ENCODE results near the gene SPC24.
"Not testable (repeated sequence)": the region's sequence is repeated elsewhere in the genome, so short reads cannot be mapped to it uniquely, and the experiment has no call there.

The SPC24 gene

DNA sequence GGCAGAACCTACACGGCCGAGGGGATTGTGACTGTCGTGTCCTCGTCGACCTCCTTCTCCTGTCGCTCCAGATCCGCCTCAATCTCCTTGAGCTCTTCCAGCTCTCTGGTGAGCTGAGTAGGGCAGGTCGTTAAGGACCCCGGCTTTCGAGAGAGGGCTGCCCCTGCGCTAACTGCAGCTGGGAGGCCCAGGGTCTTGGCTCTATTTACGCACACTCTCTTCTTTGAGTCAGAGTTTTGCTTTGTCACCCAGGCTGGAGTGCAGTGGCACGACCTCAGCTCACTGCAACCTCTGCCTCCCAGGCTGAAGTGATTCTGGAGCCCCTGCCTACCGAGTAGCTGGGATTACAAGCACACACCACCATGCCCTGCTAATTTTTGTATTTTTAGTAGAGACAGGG is 7.6 kb downstream of the SPC24 start:
- TF ChIP-seq TARDBP (IDR thresholded peaks at IDR 0.05) (no peak), ARNT (IDR thresholded peaks at IDR 0.05) (no peak), CTBP1 (IDR thresholded peaks at IDR 0.05; ENCODE audit: borderline replicate concordance) (no peak)
- CTCF ChIA-PET = no interaction called here
- POLR2A ChIA-PET = no interaction called here

DNA sequence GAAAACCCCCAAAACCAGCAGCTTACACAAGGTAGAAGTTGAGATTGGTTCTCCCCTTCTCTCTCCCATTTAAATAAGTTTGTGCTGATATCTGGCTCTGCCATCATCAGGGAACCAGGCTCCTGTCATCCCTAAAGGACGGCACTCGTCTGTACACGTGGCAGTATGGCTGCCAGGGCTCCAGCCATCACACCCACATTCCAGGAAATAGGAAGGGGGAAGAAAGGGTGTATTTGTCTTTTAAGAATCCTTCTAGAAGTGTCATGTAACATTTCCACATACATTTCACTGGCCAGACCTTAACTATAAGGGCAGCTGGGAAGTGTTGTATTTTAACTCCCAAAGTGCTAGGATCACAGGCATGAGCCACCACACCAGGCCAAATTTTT is 10.1 kb downstream of the SPC24 start:
- TF ChIP-seq ARNT (IDR thresholded peaks at IDR 0.05) = no peak
- TF ChIP-seq FOXK2 (IDR thresholded peaks at IDR 0.05) = no peak
- no peak for TF ChIP-seq BHLHE40 (IDR thresholded peaks at IDR 0.05; ENCODE audit: borderline replicate concordance)
- TF ChIP-seq TARDBP (IDR thresholded peaks at IDR 0.05) = no peak
- TF ChIP-seq L3MBTL2 (conservative IDR thresholded peaks at IDR 0.05) = no peak
- TF ChIP-seq NFRKB (IDR thresholded peaks at IDR 0.05) = no peak
- no peak for TF ChIP-seq LEF1 (IDR thresholded peaks at IDR 0.05; ENCODE audit: borderline replicate concordance)
- no peak for TF ChIP-seq CTBP1 (IDR thresholded peaks at IDR 0.05; ENCODE audit: borderline replicate concordance)
- TF ChIP-seq ZNF384 (IDR thresholded peaks at IDR 0.05) = no peak
- TF ChIP-seq SP1 (IDR thresholded peaks at IDR 0.05) = no peak
- TF ChIP-seq SUZ12 (IDR thresholded peaks at IDR 0.05) = no peak
- ChIA-PET POLR2A (interaction anchor here (2.9 kb wide), 1 partner anchor 10 kb away, joined by 26 read pairs; the partner anchor contains the start of gene SPC24), CTCF (no interaction called here)
- DNase-seq (ENCODE audit: extremely low spot score) = no peak

More for the DNA sequence above, 7.6 kb downstream of the SPC24 start:
- DNase-seq (ENCODE audit: extremely low spot score) = no peak

DNA sequence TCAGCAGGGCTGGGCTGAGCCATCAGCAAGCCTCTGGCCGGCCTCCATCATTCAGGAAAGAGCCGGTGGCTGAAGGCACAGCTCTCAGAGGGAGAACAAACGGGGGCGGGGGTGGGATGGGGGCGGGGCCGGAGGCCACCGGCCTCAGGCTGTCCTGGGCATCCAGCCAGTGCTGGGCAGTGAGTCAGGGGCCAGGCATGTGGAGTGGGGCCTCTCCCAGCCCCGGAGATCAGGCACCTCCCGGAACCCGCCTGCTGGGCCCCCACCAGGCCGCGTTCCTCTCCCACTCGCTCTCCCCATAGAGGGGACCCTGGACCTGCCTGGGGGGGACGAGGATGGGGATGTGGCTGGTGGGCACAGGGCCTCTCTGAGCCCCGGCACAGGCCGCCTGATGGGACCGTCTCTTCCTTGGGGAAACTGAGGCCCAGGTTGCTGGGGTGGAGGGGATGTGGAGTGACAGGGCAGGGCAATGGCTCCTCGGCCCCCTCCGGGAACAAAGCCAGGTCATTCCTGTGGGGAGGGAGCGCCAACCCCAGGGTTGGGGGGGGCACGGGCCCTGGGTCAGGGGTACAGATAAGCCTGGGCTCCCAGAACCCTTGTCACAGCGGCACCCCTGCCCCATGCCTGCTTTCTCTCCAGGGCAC is 12.9 kb downstream of the SPC24 start:
- CTCF ChIA-PET = no interaction called here
- POLR2A ChIA-PET = interaction anchor here (2.9 kb wide), 1 partner anchor 13 kb away, joined by 26 read pairs; the partner anchor contains the start of gene SPC24
- DNase-seq (ENCODE audit: extremely low spot score) = peak; percentile 17
- no peak for TF ChIP-seq ZNF384 (IDR thresholded peaks at IDR 0.05)

DNA sequence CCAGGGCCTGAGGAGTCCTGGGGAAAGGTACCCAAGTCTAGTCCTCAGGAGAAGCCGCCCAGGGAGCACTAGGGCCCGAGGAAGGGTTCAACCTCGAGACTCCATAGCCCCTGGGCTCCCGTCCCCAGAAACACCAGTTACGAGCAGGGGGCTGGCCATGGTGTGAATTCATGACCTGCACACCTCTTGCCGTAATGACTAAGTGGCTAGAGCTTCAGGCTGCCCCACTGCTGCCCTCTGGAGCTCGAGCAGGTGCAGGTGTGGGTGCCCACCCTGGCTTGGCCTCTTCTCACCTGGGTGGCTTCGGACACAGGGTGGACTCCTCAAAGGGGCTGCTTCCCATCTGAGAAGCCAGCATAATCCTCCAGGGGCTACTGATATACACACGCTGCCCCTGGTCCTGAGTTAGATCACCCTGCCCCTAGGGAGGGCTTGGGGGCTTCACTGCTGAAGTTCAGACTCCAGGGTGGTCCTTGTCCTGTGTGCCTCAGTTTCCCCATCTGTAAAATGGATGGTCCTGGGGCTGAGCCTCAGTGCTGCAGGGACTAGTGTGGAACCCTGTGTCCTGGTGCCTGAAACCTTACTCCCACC is 13.6 kb downstream of the SPC24 start:
- CTCF ChIA-PET = no interaction called here
- POLR2A ChIA-PET = no interaction called here
- DNase-seq (ENCODE audit: extremely low spot score) = no peak
- TF ChIP-seq FOXA1 (IDR thresholded peaks at IDR 0.05) (no peak), LEF1 (IDR thresholded peaks at IDR 0.05; ENCODE audit: borderline replicate concordance) (no peak), ELF4 (IDR thresholded peaks at IDR 0.05) (no peak), CTBP1 (IDR thresholded peaks at IDR 0.05; ENCODE audit: borderline replicate concordance) (no peak), SP1 (IDR thresholded peaks at IDR 0.05) (no peak), TARDBP (IDR thresholded peaks at IDR 0.05) (no peak), HDGF (IDR thresholded peaks at IDR 0.05; ENCODE audit: borderline replicate concordance) (no peak), L3MBTL2 (conservative IDR thresholded peaks at IDR 0.05) (no peak), BHLHE40 (IDR thresholded peaks at IDR 0.05; ENCODE audit: borderline replicate concordance) (no peak), FOXM1 (IDR thresholded peaks at IDR 0.05; ENCODE audit: borderline replicate concordance) (no peak), ARNT (IDR thresholded peaks at IDR 0.05) (no peak), ZNF384 (IDR thresholded peaks at IDR 0.05) (no peak), FOXK2 (IDR thresholded peaks at IDR 0.05) (no peak), SUZ12 (IDR thresholded peaks at IDR 0.05) (no peak), NFRKB (IDR thresholded peaks at IDR 0.05) (no peak)
- TF ChIP-seq, protein P1, sequence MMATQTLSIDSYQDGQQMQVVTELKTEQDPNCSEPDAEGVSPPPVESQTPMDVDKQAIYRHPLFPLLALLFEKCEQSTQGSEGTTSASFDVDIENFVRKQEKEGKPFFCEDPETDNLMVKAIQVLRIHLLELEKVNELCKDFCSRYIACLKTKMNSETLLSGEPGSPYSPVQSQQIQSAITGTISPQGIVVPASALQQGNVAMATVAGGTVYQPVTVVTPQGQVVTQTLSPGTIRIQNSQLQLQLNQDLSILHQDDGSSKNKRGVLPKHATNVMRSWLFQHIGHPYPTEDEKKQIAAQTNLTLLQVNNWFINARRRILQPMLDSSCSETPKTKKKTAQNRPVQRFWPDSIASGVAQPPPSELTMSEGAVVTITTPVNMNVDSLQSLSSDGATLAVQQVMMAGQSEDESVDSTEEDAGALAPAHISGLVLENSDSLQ (IDR thresholded peaks at IDR 0.05) = no peak

DNA sequence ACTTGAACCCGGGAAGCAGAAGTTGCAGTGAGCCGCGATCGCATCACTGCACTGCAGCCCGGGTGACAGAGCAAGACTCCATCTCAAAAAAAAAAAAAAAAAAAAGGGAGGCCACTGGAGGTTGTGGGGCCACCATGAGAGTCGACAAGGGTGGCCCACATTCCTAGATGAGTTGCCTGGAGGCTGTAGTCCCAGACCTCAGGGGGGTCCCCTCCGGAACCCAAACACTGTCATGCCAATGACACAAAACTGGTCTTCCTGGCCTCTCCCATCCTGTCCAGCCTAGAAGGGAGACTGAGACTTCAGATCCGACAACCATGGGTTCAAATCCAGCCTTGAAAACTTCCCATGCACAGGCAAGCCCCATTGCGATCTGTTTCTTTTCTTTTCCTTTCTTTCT is 14.7 kb downstream of the SPC24 start:
- DNase-seq (ENCODE audit: extremely low spot score) = no peak
- ChIA-PET CTCF (no interaction called here), POLR2A (no interaction called here)
- no peak for TF ChIP-seq FOXM1 (IDR thresholded peaks at IDR 0.05; ENCODE audit: borderline replicate concordance)
- TF ChIP-seq SUZ12 (IDR thresholded peaks at IDR 0.05) = no peak
- 0 out of 2 replicates have a peak, but pooled peaks have one; percentile 18 for TF ChIP-seq ZNF384 (IDR thresholded peaks at IDR 0.05)
- TF ChIP-seq ELF4 (IDR thresholded peaks at IDR 0.05) = no peak
- no peak for TF ChIP-seq ARNT (IDR thresholded peaks at IDR 0.05)
- TF ChIP-seq, protein P1 (IDR thresholded peaks at IDR 0.05) = no peak
- TF ChIP-seq L3MBTL2 (conservative IDR thresholded peaks at IDR 0.05) = no peak
- no peak for TF ChIP-seq NFRKB (IDR thresholded peaks at IDR 0.05)

DNA sequence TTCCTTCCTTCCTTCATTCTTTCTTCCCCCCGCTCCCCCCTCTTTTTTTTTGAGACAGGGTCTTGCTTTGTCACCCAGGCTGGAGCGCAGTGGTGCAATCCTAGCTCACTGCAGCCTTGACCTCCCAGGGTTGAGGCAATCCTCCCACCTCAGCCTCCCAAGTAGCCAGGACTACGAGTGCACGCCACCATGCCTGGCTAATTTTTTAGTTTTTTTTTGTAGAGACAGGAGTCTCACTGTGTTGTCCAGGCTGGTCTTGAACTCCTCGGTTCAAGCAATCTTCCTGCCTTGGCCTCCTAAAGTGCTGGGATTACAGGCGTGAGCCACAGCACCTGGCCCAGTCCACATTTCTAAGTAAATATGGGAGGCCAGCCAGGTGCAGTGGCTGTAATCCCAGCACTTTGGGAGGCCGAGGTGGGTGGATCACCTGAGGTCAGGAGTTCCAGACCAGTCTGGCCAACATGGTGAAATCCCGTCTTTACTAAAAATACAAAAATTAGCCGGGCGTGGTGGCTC is 15.5 kb downstream of the SPC24 start:
- CTCF ChIA-PET; DNase-seq (ENCODE audit: extremely low spot score): not testable (repeated sequence)
- POLR2A ChIA-PET = interaction anchor here (3.0 kb wide), 1 partner anchor 16 kb away, joined by 13 read pairs; the partner anchor contains the start of gene SPC24

DNA sequence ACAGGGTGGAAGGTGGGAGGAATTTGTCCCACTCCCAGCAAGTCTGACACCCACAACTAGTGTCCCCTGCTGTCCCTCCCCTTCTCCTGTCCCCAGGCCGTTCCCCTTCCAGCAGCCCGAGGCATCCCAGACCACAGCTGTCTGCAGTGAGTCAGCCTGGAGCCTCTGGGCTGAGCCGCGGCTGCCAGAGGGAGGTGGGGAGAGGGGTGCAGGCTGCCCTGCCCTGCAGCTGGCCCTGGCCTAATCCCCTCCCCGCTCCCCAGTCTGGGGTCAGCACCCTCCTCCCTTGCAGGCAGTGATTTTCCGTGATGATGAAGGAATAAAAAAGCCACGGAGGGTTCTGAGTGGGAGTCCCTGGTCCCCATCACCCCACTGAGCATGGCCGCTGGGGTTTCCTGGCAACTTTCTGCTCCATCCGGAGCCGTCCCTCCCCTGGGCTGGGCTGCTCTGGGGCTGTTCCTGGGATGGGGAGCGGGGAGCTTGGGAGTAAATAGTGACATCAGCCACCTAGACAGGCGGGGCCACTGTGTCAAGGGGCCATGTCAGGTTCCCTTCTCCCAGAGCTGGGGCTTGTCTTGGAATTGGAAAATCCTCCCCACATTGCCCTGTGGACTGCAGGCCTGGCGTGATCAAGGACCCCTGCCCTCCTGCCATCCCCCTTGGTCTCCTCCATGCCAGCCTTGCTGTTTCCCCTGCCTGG is 16.8 kb downstream of the SPC24 start:
- ChIA-PET CTCF (interaction anchor here (0.7 to 2.0 kb wide), 3 partner anchors 51 to 202 kb away, joined by 3 to 7 read pairs (median 4); no protein-coding TSS in a partner anchor), POLR2A (interaction anchor here (0.6 to 3.0 kb wide), 3 partner anchors 17 to 59 kb away, joined by 3 to 13 read pairs (median 3); partner anchors contain the start of genes LDLR and SPC24)
- TF ChIP-seq ARNT (IDR thresholded peaks at IDR 0.05) (no peak), FOXM1 (IDR thresholded peaks at IDR 0.05; ENCODE audit: borderline replicate concordance) (no peak), L3MBTL2 (conservative IDR thresholded peaks at IDR 0.05) (no peak), FOXA1 (IDR thresholded peaks at IDR 0.05) (no peak), CTBP1 (IDR thresholded peaks at IDR 0.05; ENCODE audit: borderline replicate concordance) (no peak), ZNF384 (IDR thresholded peaks at IDR 0.05) (no peak), SUZ12 (IDR thresholded peaks at IDR 0.05) (no peak), FOXK2 (IDR thresholded peaks at IDR 0.05) (no peak), LEF1 (IDR thresholded peaks at IDR 0.05; ENCODE audit: borderline replicate concordance) (no peak), ELF4 (IDR thresholded peaks at IDR 0.05) (no peak), TARDBP (IDR thresholded peaks at IDR 0.05) (no peak)
- TF ChIP-seq, protein P1 (IDR thresholded peaks at IDR 0.05) = no peak
- DNase-seq (ENCODE audit: extremely low spot score) = no peak
